ENCODE data around the gene CAPN5.

CAPN5 gene

GRCh38 chr11:77072851-77073327, 6.1 kb downstream of the CAPN5 start:
- no peak for TF ChIP-seq CTCF (IDR thresholded peaks at IDR 0.05)
- Mint-ChIP-seq H3K27ac (peak overlapping the region; percentile 91), H3K4me3 (peak overlapping the region; percentile 30)

GRCh38 chr11:77073328-77074001, 6.7 kb downstream of the CAPN5 start:
- H3K27me3 Mint-ChIP-seq (ENCODE audit: low read depth, poor library complexity): peaks cover 2% of the 10 kb centered on the region
- peaks cover 7% of the 10 kb centered on the region for H3K36me3 Mint-ChIP-seq (ENCODE audit: low read depth)
- peaks cover 8% of the 10 kb centered on the region for H3K9me3 Mint-ChIP-seq
- TF ChIP-seq CTCF (IDR thresholded peaks at IDR 0.05): no peak
- H3K4me1 Mint-ChIP-seq: peaks cover 40% of the 10 kb centered on the region
- peak overlapping the region; percentile 30 for H3K4me3 Mint-ChIP-seq
- peak overlapping the region; percentile 91 for H3K27ac Mint-ChIP-seq
- peak; percentile 36 for DNase-seq

More at GRCh38 chr11:77072851-77073327, 6.1 kb downstream of the CAPN5 start:
- peaks cover 1% of the 10 kb centered on the region for H3K36me3 Mint-ChIP-seq (ENCODE audit: low read depth)
- peaks cover 2% of the 10 kb centered on the region for H3K27me3 Mint-ChIP-seq (ENCODE audit: low read depth, poor library complexity)
- no peak for DNase-seq
- H3K4me1 Mint-ChIP-seq: peaks cover 46% of the 10 kb centered on the region
- H3K9me3 Mint-ChIP-seq: peaks cover 2% of the 10 kb centered on the region

GRCh38 chr11:77074205-77074604, 7.4 kb downstream of the CAPN5 start:
- H3K9me3 Mint-ChIP-seq: peaks cover 15% of the 10 kb centered on the region
- no peak for DNase-seq
- no peak overlapping the region for H3K4me3 Mint-ChIP-seq
- H3K27ac Mint-ChIP-seq: no peak overlapping the region
- H3K4me1 Mint-ChIP-seq: peaks cover 34% of the 10 kb centered on the region
- H3K27me3 Mint-ChIP-seq (ENCODE audit: low read depth, poor library complexity): peaks cover 2% of the 10 kb centered on the region
- peaks cover 14% of the 10 kb centered on the region for H3K36me3 Mint-ChIP-seq (ENCODE audit: low read depth)
- TF ChIP-seq CTCF (IDR thresholded peaks at IDR 0.05): no peak

GRCh38 chr11:77074626-77075221, 8.0 kb downstream of the CAPN5 start:
- Mint-ChIP-seq H3K9me3 (peaks cover 20% of the 10 kb centered on the region), H3K36me3 (ENCODE audit: low read depth) (peaks cover 20% of the 10 kb centered on the region)

GRCh38 chr11:77075425-77075905, 8.7 kb downstream of the CAPN5 start:
- DNase-seq: no peak
- Mint-ChIP-seq H3K27ac (no peak overlapping the region), H3K4me1 (peaks cover 33% of the 10 kb centered on the region), H3K36me3 (ENCODE audit: low read depth) (peaks cover 21% of the 10 kb centered on the region), H3K4me3 (no peak overlapping the region), H3K27me3 (ENCODE audit: low read depth, poor library complexity) (peaks cover 2% of the 10 kb centered on the region), H3K9me3 (peaks cover 27% of the 10 kb centered on the region)
- TF ChIP-seq CTCF (IDR thresholded peaks at IDR 0.05): no peak

More at GRCh38 chr11:77074626-77075221, 8.0 kb downstream of the CAPN5 start:
- Mint-ChIP-seq H3K4me1 (peaks cover 34% of the 10 kb centered on the region), H3K27me3 (ENCODE audit: low read depth, poor library complexity) (peaks cover 2% of the 10 kb centered on the region), H3K4me3 (no peak overlapping the region), H3K27ac (no peak overlapping the region)
- no peak for TF ChIP-seq CTCF (IDR thresholded peaks at IDR 0.05)
- no peak for DNase-seq
